ENCODE data around the gene GABRA4. TPM values are rescaled to one million over a fixed set of nuclear protein-coding genes. Genes with fewer than 3 reads are reported as not detected.
A peak's percentile ranks its signal among the peaks of the same experiment; 100 is the strongest.

GABRA4 gene
- total and polyA plus RNA-seq, 10 of the 15 experiments (the other 5 are each of a cell fraction or from before 2014, with no cell fraction given): 0.69 to 14.6 (median 1.1) TPM

- Histone ChIP-seq H3K9me3 (replicated peaks; ENCODE audit: control insufficient read depth, insufficient read depth, low read length) (no peaks in the 10 kb centered on the region), H2AFZ (ENCODE audit: control insufficient read depth, low read depth, low read length) (no peak overlapping the region), H3K36me3 (ENCODE audit: control insufficient read depth in 2 of 2, insufficient read depth in 2 of 2, low read length in 1 of 2) (no peaks in the 10 kb centered on the region), H3K9ac (ENCODE audit: control insufficient read depth, insufficient read depth, low read length) (no peak overlapping the region), H3K4me2 (ENCODE audit: control insufficient read depth, insufficient read depth) (no peak overlapping the region), H3K27ac (ENCODE audit: control insufficient read depth, insufficient read depth) (no peak overlapping the region), H3K4me3 (no peak overlapping the region), H3K4me1 (ENCODE audit: control insufficient read depth, insufficient read depth, low read length) (no peaks in the 10 kb centered on the region), H4K20me1 (ENCODE audit: control insufficient read depth, insufficient read depth) (no peaks in the 10 kb centered on the region), H3K27me3 (replicated peaks in 1 of 2; ENCODE audit: control insufficient read depth in 2 of 2, insufficient read depth in 2 of 2, low read length in 1 of 2) (no peaks in the 10 kb centered on the region), H3K79me2 (ENCODE audit: control insufficient read depth, insufficient read depth, low read length) (no peaks in the 10 kb centered on the region)
- ChIA-PET RAD21 (ENCODE audit: unreplicated experiment) (interaction anchor here (0.8 to 4.8 kb wide), 10 partner anchors 10 to 451 kb away, joined by 3 to 52 read pairs (median 4); no protein-coding TSS in a partner anchor), CTCF (interaction anchor here (0.7 to 5.5 kb wide), 26 partner anchors 9 to 561 kb away, joined by 3 to 79 read pairs (median 4); partner anchors contain the start of genes ATP10D and GABRB1), SMC1A (ENCODE audit: uncharacterized antibody, unreplicated experiment) (interaction anchor here (0.6 to 5.5 kb wide), 24 partner anchors 8 to 603 kb away, joined by 3 to 62 read pairs (median 4); partner anchors contain the start of genes GABRA4 and GABRB1), POLR2A (interaction anchor here (0.6 kb wide), 1 partner anchor 44 kb away, joined by 6 read pairs; no protein-coding TSS in a partner anchor)
- ATAC-seq (peak; percentile 96), FAIRE-seq (peak; percentile 88), DNase-seq (ENCODE audit: low read depth, low spot score) (peak; percentile 2)
- in situ Hi-C loops (cut with MboI): loop anchor here (5.0 to 10.0 kb wide), 2 partner anchors 100 to 453 kb away; partner anchors contain the start of gene GABRB1
- 0% methylated on average over 3 of the region's 3 CpGs for WGBS (ENCODE audit: insufficient coverage, insufficient replicate concordance, low lambda C conversion rate, missing lambda C conversion rate)
- no TSS peak for BruUV-seq (replicated peaks)
- intact Hi-C loops (cut with micrococcal nuclease; ENCODE audit: unreplicated experiment): loop anchor here (1.0 to 5.0 kb wide), 5 partner anchors 70 to 450 kb away; no protein-coding TSS in a partner anchor
- TF ChIP-seq, protein P1, sequence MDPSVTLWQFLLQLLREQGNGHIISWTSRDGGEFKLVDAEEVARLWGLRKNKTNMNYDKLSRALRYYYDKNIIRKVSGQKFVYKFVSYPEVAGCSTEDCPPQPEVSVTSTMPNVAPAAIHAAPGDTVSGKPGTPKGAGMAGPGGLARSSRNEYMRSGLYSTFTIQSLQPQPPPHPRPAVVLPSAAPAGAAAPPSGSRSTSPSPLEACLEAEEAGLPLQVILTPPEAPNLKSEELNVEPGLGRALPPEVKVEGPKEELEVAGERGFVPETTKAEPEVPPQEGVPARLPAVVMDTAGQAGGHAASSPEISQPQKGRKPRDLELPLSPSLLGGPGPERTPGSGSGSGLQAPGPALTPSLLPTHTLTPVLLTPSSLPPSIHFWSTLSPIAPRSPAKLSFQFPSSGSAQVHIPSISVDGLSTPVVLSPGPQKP (IDR thresholded peaks at IDR 0.05; ENCODE audit: low read depth, low read length): no peak
- TF ChIP-seq HDAC6 (IDR thresholded peaks at IDR 0.05; ENCODE audit: unreplicated experiment) (no peak), JUND (IDR thresholded peaks at IDR 0.05; ENCODE audit: low read depth, low read length) (no peak), TAF1 (IDR thresholded peaks at IDR 0.05; ENCODE audit: borderline replicate concordance, low read depth, low read length) (no peak), SMC3 (IDR thresholded peaks at IDR 0.05; ENCODE audit: borderline replicate concordance, low read length) (peak; percentile 65), SKIL (IDR thresholded peaks at IDR 0.05; ENCODE audit: low read depth, poor library complexity, severe bottlenecking) (no peak), FOS (IDR thresholded peaks at IDR 0.05; ENCODE audit: borderline replicate concordance, extremely low read depth, insufficient read length) (no peak), RAD21 (IDR thresholded peaks at IDR 0.05; ENCODE audit: insufficient read depth, low read depth, low read length) (peak; percentile 79), SPI1 (IDR thresholded peaks at IDR 0.05; ENCODE audit: borderline replicate concordance, insufficient read depth, low read depth, low read length) (no peak), JUNB (IDR thresholded peaks at IDR 0.05) (no peak)
- TF ChIP-seq, protein P2, sequence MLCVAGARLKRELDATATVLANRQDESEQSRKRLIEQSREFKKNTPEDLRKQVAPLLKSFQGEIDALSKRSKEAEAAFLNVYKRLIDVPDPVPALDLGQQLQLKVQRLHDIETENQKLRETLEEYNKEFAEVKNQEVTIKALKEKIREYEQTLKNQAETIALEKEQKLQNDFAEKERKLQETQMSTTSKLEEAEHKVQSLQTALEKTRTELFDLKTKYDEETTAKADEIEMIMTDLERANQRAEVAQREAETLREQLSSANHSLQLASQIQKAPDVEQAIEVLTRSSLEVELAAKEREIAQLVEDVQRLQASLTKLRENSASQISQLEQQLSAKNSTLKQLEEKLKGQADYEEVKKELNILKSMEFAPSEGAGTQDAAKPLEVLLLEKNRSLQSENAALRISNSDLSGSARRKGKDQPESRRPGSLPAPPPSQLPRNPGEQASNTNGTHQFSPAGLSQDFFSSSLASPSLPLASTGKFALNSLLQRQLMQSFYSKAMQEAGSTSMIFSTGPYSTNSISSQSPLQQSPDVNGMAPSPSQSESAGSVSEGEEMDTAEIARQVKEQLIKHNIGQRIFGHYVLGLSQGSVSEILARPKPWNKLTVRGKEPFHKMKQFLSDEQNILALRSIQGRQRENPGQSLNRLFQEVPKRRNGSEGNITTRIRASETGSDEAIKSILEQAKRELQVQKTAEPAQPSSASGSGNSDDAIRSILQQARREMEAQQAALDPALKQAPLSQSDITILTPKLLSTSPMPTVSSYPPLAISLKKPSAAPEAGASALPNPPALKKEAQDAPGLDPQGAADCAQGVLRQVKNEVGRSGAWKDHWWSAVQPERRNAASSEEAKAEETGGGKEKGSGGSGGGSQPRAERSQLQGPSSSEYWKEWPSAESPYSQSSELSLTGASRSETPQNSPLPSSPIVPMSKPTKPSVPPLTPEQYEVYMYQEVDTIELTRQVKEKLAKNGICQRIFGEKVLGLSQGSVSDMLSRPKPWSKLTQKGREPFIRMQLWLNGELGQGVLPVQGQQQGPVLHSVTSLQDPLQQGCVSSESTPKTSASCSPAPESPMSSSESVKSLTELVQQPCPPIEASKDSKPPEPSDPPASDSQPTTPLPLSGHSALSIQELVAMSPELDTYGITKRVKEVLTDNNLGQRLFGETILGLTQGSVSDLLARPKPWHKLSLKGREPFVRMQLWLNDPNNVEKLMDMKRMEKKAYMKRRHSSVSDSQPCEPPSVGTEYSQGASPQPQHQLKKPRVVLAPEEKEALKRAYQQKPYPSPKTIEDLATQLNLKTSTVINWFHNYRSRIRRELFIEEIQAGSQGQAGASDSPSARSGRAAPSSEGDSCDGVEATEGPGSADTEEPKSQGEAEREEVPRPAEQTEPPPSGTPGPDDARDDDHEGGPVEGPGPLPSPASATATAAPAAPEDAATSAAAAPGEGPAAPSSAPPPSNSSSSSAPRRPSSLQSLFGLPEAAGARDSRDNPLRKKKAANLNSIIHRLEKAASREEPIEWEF (IDR thresholded peaks at IDR 0.05; ENCODE audit: insufficient replicate concordance, low read depth, low read length): no peak
- TF ChIP-seq, protein P3, sequence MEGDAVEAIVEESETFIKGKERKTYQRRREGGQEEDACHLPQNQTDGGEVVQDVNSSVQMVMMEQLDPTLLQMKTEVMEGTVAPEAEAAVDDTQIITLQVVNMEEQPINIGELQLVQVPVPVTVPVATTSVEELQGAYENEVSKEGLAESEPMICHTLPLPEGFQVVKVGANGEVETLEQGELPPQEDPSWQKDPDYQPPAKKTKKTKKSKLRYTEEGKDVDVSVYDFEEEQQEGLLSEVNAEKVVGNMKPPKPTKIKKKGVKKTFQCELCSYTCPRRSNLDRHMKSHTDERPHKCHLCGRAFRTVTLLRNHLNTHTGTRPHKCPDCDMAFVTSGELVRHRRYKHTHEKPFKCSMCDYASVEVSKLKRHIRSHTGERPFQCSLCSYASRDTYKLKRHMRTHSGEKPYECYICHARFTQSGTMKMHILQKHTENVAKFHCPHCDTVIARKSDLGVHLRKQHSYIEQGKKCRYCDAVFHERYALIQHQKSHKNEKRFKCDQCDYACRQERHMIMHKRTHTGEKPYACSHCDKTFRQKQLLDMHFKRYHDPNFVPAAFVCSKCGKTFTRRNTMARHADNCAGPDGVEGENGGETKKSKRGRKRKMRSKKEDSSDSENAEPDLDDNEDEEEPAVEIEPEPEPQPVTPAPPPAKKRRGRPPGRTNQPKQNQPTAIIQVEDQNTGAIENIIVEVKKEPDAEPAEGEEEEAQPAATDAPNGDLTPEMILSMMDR (IDR thresholded peaks at IDR 0.05 in 2 of 3, conservative IDR thresholded peaks at IDR 0.05 in 1 of 3; ENCODE audit: control insufficient read depth in 2 of 3, extremely low read depth in 1 of 3, insufficient read depth in 1 of 3, low read depth in 3 of 3, low read length in 3 of 3): peak; percentile 58 to 76 (median 63)
These were observed 61.4 kb downstream of the GABRA4 start for GRCh38 chr4:46931981-46932380.
